PC-9 (cell line): ENCODE measurements around the gene SLC17A1. TPM values are rescaled to one million over a fixed set of nuclear protein-coding genes. Genes with fewer than 3 reads are reported as not detected.

Source experiments
- Bru-seq: library from RNA; stranded (reverse); fragments of 400-500 nt; gene quantifications from one replicate; lab custom pipeline; 2021; lab: Mats Ljungman, UMichigan
- BruChase-seq, 2 experiments: library from RNA; stranded (reverse); fragments of 400-500 nt; gene quantifications; one replicate each; lab custom pipeline; 2021; lab: Mats Ljungman, UMichigan
- BruUV-seq: library from RNA; stranded (reverse); fragments of 400-500 nt; replicated peaks from 2 replicates; lab custom pipeline; 2021; lab: Mats Ljungman, UMichigan
- CTCF ChIA-PET: fragments of 300-600 bp; sonication (Branson Sonifier 250); formaldehyde crosslinking; loops from one replicate; lab custom pipeline; 2022; ENCODE audit warnings: antibody characterized with exemption; lab: Charles Lee
- POLR2A ChIA-PET: fragments of 300-600 bp; sonication (Branson Sonifier 250); formaldehyde crosslinking; loops from one replicate; lab custom pipeline; 2022; ENCODE audit warnings: antibody characterized with exemption; ENCODE audit not compliant: unreplicated experiment; lab: Charles Lee
- DNase-seq, 2 experiments: peaks; one replicate each; pipeline versions ENCODE4 v3.0.0 to v3.0.0-alpha.2; 2015 to 2022; ENCODE audit warnings: mixed read lengths in 1 of 2
- H2AFZ ChIP-seq: fragments of 200-600 bp; sonication (generic); 2 replicates; pipeline ENCODE4 v1.8.1; 2017; ENCODE audit warnings: antibody characterized with exemption
- H3F3A ChIP-seq: fragments of 200-600 bp; sonication (generic); 2 replicates; pipeline ENCODE4 v1.8.1; 2017; ENCODE audit warnings: antibody characterized with exemption, mild to moderate bottlenecking, low read depth; ENCODE audit not compliant: insufficient read depth
- H3K27ac ChIP-seq: fragments of 200-600 bp; sonication (generic); 2 replicates; pipeline ENCODE4 v1.6.1; 2016; ENCODE audit warnings: mixed run types
- H3K27me3 ChIP-seq: fragments of 200-600 bp; sonication (generic); 2 replicates; pipeline ENCODE4 v1.6.1; 2016; ENCODE audit warnings: low read depth, mixed run types; ENCODE audit not compliant: insufficient read depth
- H3K36me3 ChIP-seq: fragments of 200-600 bp; sonication (generic); 2 replicates; pipeline ENCODE4 v1.6.1; 2016; ENCODE audit warnings: low read depth, mixed run types
- H3K4me1 ChIP-seq: fragments of 200-600 bp; sonication (generic); replicated peaks from 2 replicates; pipeline ENCODE4 v1.6.1; 2016; ENCODE audit warnings: mixed run types; ENCODE audit not compliant: insufficient read depth
- H3K4me2 ChIP-seq: fragments of 200-600 bp; sonication (generic); 2 replicates; pipeline ENCODE4 v1.6.1; 2017; ENCODE audit warnings: mixed run types
- H3K4me3 ChIP-seq: fragments of 200-600 bp; sonication (generic); 2 replicates; pipeline ENCODE4 v1.6.1; 2016; ENCODE audit warnings: mixed run types
- H3K79me2 ChIP-seq: fragments of 200-600 bp; sonication (generic); 2 replicates; pipeline ENCODE4 v1.6.1; 2017; ENCODE audit warnings: low read depth, mixed run types
- H3K9me2 ChIP-seq: fragments of 200-600 bp; sonication (generic); 2 replicates; pipeline ENCODE4 v1.8.1; 2017; ENCODE audit warnings: mild to moderate bottlenecking; ENCODE audit not compliant: insufficient read depth
- H3K9me3 ChIP-seq: fragments of 200-600 bp; sonication (generic); 2 replicates; pipeline ENCODE4 v1.8.1; 2016; ENCODE audit warnings: low read depth; ENCODE audit not compliant: insufficient read depth
- H4K20me1 ChIP-seq: fragments of 200-600 bp; sonication (generic); 2 replicates; pipeline ENCODE4 v1.8.1; 2017; ENCODE audit not compliant: insufficient read depth
- EZH2 ChIP-seq: fragments of 200-600 bp; sonication (generic); IDR thresholded peaks from 2 replicates; pipeline ENCODE4 v1.8.0; 2017; ENCODE audit warnings: antibody characterized with exemption, low read depth
- intact Hi-C: fragments of 100-400 bp; cut with micrococcal nuclease; formaldehyde crosslinking; loops from one replicate; pipeline ENCODE4 v1.10.0; 2022; ENCODE audit not compliant: unreplicated experiment
- long read RNA-seq: library from polyadenylated mRNA; stranded (forward); transcript quantifications from one replicate; pipeline ENCODE4 v2.0.0, GENCODE V29; 2022
- total RNA-seq: library from RNA; stranded (reverse); gene quantifications from 2 replicates; pipeline ENCODE4 v1.2.3, GENCODE V29; 2021
- TF ChIP-seq, protein P1 (sequence below): fragments of 200-600 bp; sonication (generic); conservative IDR thresholded peaks from 2 replicates; pipeline ENCODE4 v1.6.1; 2017; ENCODE audit warnings: mixed run types, antibody characterized with exemption, mild to moderate bottlenecking, moderate library complexity

Gene SLC17A1
- total RNA-seq (not detected in 2 replicates), Bru-seq, nascent RNA (not detected), BruChase-seq, experiment 1, labeled RNA remaining after a 2-hour chase (percentile 3 among the genes with signal in this experiment), BruChase-seq, experiment 2, labeled RNA remaining after a 6-hour chase (not detected)
- long read RNA-seq, result 0 reads

DNA sequence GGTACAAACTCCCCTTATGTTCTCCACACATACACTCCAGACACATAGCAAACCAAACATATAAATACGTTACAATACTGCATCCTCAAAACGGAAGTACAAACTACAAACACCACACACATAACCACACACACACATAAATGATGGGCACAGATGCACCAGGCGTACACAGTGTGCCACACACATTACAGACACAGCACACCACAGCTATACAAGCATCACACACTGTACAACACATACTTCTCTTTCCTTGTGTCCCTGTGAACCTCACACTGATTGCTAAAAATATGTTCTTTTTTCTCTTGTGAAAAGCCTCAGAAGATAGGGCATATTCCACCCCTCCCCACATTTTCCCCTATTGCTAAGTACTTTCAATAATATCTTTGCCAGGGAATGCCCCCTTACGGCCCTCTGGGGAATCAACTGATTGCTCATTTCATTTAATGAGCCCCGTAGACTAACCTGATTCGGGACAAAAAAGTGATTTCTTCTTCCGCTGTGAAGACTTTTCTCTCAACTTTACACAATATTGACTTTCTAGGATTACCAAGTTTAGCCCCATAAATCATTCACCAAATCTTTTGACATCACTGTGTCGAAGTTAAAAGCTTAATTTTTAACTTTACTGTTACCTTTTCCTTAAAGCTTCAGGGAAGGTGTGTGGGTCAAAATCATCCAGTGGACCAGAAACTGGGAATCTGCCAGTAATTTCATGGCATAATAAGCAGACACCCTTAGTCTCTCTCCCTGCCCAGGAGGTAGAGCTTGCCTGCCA lies at the start of gene SLC17A1:
TSS of gene SLC17A1 (minus strand) at position 521 of the 775 bp plus-strand sequence. CDS start 1,495 bp downstream, outside the sequence.
- Histone ChIP-seq H3K79me2 (no peaks in the 10 kb centered on the region), H3K27ac (no peak within 1 kb of the TSS), H3K4me1 (no peaks in the 10 kb centered on the region), H3K9me2 (no peaks in the 10 kb centered on the region), H3K9me3 (no peaks in the 10 kb centered on the region), H3K4me3 (no peak within 1 kb of the TSS), H3K4me2 (no peak within 1 kb of the TSS), H4K20me1 (no peaks in the 10 kb centered on the region), H3F3A (no peaks in the 10 kb centered on the region), H2AFZ (no peak within 1 kb of the TSS), H3K27me3 (0 out of 2 replicates have a peak, but pooled peaks cover 5% of the 10 kb centered on the region), H3K36me3 (no peaks in the 10 kb centered on the region)
- BruUV-seq, result no TSS peak
- intact Hi-C loops, result no loop called here
- ChIA-PET POLR2A (interaction anchor here (0.7 kb wide), 1 partner anchor 166 kb away, joined by 3 read pairs; no protein-coding TSS in a partner anchor), CTCF (no interaction called here)
- TF ChIP-seq, protein P1, sequence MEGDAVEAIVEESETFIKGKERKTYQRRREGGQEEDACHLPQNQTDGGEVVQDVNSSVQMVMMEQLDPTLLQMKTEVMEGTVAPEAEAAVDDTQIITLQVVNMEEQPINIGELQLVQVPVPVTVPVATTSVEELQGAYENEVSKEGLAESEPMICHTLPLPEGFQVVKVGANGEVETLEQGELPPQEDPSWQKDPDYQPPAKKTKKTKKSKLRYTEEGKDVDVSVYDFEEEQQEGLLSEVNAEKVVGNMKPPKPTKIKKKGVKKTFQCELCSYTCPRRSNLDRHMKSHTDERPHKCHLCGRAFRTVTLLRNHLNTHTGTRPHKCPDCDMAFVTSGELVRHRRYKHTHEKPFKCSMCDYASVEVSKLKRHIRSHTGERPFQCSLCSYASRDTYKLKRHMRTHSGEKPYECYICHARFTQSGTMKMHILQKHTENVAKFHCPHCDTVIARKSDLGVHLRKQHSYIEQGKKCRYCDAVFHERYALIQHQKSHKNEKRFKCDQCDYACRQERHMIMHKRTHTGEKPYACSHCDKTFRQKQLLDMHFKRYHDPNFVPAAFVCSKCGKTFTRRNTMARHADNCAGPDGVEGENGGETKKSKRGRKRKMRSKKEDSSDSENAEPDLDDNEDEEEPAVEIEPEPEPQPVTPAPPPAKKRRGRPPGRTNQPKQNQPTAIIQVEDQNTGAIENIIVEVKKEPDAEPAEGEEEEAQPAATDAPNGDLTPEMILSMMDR, result no peak
- TF ChIP-seq EZH2, result no peak
- no peak for DNase-seq

GRCh38 chr6:25880601-25881000 lies 48.7 kb upstream of the SLC17A1 start:
- Histone ChIP-seq H3K27ac (no peak overlapping the region), H2AFZ (no peak overlapping the region), H4K20me1 (no peaks in the 10 kb centered on the region), H3F3A (peaks cover 8% of the 10 kb centered on the region; the same call in 1 of the 2 replicates), H3K27me3 (no peaks in the 10 kb centered on the region), H3K9me2 (no peaks in the 10 kb centered on the region), H3K4me1 (peaks cover 12% of the 10 kb centered on the region), H3K36me3 (no peaks in the 10 kb centered on the region), H3K4me2 (no peak overlapping the region), H3K4me3 (no peak overlapping the region), H3K79me2 (no peaks in the 10 kb centered on the region), H3K9me3 (no peaks in the 10 kb centered on the region)
- ChIA-PET POLR2A (no interaction called here), CTCF (interaction anchor here (0.6 kb wide), 1 partner anchor 46 kb away, joined by 5 read pairs; no protein-coding TSS in a partner anchor)
- intact Hi-C loops, result loop anchor here (5.0 kb wide), 1 partner anchor 108 kb away; no protein-coding TSS in a partner anchor
- BruUV-seq, result no TSS peak
- TF ChIP-seq, protein P1, result no peak
- TF ChIP-seq EZH2, result no peak
- no peak for DNase-seq

DNA sequence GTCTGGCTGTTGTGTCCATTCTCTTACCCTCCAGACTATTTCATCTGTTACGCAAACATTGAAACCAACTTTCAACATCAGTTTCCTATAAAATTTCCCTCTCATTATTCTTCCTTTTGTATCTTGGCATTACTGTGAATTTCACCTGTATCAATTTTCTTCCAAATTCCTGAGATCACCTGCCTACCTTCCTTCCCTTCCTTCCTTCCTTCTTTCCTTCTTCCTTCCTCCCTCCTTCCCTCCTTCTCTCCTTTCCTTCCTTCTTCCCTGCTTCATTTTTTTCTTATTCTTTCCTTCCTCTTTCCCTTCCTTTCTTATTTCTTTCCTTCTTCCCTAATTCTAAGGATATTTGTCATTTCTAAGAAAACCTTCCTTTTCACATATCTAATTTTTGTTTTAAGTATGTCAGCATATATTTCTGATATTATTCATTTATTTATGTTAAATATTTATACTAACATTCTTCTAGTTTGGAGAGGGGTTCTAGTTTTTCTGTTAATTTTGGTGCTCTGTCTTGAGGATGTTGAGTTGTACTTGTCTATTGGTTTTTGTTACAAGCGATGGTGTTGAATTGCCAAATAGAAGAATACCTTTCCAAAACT lies 47.0 kb upstream of the SLC17A1 start:
- no peaks in the 10 kb centered on the region for H3K9me2 ChIP-seq
- H3K36me3 ChIP-seq, result no peaks in the 10 kb centered on the region
- no peaks in the 10 kb centered on the region for H3K27me3 ChIP-seq
- POLR2A ChIA-PET, result no interaction called here
- no peak overlapping the region for H3K4me2 ChIP-seq
- no peaks in the 10 kb centered on the region for H3K79me2 ChIP-seq
- CTCF ChIA-PET, result no interaction called here
- H3F3A ChIP-seq, result peaks cover 4% of the 10 kb centered on the region; the same call in 1 of the 2 replicates
- no peaks in the 10 kb centered on the region for H3K9me3 ChIP-seq
- H3K4me3 ChIP-seq, result no peak overlapping the region
- H2AFZ ChIP-seq, result no peak overlapping the region
- H3K27ac ChIP-seq, result no peak overlapping the region
- peaks cover 4% of the 10 kb centered on the region for H3K4me1 ChIP-seq
- intact Hi-C loops, result no loop called here
- H4K20me1 ChIP-seq, result no peaks in the 10 kb centered on the region
- no peak for DNase-seq
- TF ChIP-seq, protein P1, result no peak
- TF ChIP-seq EZH2, result no peak
- no TSS peak for BruUV-seq
